Mesenteric fat pad (tissue), 1 donor: Measurements from ENCODE around the gene TYR. TPM values are rescaled to one million over a fixed set of nuclear protein-coding genes. Genes with fewer than 3 reads are reported as not detected.
"Not testable (repeated sequence)": the region's sequence is repeated elsewhere in the genome, so short reads cannot be mapped to it uniquely, and the experiment has no call there.

ENCODE experiments used
- DNase-seq: peaks from one replicate; pipeline ENCODE4 v3.0.0-alpha.2; 2020; ENCODE audit warnings: low spot score
- total RNA-seq: library from RNA; stranded (reverse); fragmentation: NEBNext Ultra II Directional; extraction: Animal tissue kit (Norgen Biotek cat#: 25700); gene quantifications from one replicate; pipeline ENCODE4 v1.2.1, GENCODE V29; 2021
- donor health status: DM: yes; HTN: yes; CAD: no.

Gene TYR
- total RNA-seq, 1 donor from 2014 or later = not detected

DNA sequence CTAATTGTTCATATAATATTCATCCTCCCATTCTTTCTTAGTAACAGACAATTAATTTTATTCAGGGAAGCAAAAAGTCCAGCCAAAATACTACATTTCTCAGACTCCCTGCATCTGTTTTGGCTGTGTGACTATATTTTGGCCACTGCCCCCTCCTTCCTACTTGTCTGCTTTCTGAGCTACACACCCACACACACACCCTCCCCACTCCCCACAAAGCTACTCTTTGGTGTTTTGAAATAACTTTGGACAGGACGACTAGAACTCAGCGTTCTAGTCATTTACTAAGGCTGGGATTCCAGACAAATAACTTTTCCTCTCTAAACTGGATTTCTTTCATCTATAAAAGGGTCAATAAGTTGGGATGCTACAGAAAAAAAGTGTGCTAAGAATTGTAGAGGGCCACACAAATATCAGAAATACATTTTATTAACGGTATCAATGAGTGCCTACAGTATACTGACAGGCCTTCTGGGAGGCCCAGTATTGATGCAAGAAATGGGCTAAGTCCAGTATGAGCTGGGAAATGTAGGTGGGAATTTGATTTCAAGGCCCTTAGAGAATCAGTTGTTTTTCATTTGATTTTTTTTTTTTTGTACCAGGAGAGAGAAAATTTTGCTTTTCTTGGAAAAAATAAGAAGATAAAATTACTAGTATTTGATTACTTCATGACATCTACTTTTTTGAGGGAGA, 165.4 kb downstream of the TYR start:
- DNase-seq = not testable (repeated sequence)

Other genes starting within 250 kb of the TYR start
- gene GRM5, start 111.9 kb upstream of the TYR start, total RNA-seq = 0.22 TPM